Tibial artery (tissue), 4 donors: Measurements from ENCODE around the gene SNCA.

Source experiments
- DNase-seq, 2 donors: peaks; one replicate each; pipeline ENCODE4 v3.0.0-alpha.2; 2019
- H3K27ac ChIP-seq, 2 donors: fragments of 200-600 bp; sonication (generic) in 1 of 2; 1 replicate in 1 of 2; 2 replicates in 1 of 2; pipeline ENCODE4 v1.5.1; 2018 to 2019; ENCODE audit warnings: mild to moderate bottlenecking in 1 of 2
- H3K27me3 ChIP-seq, 2 donors: fragments of 200-600 bp; sonication (generic) in 1 of 2; one replicate each; pipeline versions ENCODE4 v1.5.1 to v1.6.0; 2016 to 2019
- H3K36me3 ChIP-seq, 3 donors: fragments of 200-600 bp; sonication (generic) in 2 of 3; one replicate each; pipeline ENCODE4 v1.5.1; 2016 to 2019; ENCODE audit warnings: mild to moderate bottlenecking in 2 of 3
- H3K4me1 ChIP-seq, 4 donors: fragments of 200-600 bp; sonication (generic) in 2 of 4; 1 replicate in 3 of 4; 2 replicates in 1 of 4; pipeline ENCODE4 v1.5.1; 2016 to 2019
- H3K4me3 ChIP-seq, 2 donors: fragments of 200-600 bp; sonication (generic) in 1 of 2; 1 replicate in 1 of 2; 2 replicates in 1 of 2; pipeline ENCODE4 v1.5.1; 2018 to 2019; ENCODE audit warnings: mild to moderate bottlenecking in 2 of 2
- H3K9me3 ChIP-seq, 3 donors: fragments of 200-600 bp; sonication (generic) in 1 of 3; one replicate each; pipeline ENCODE4 v1.5.1; 2016 to 2019
- intact Hi-C: fragments of 100-400 bp; cut with DNase I; formaldehyde crosslinking; loops from one replicate; pipeline ENCODE4 v1.15.0; 2023; ENCODE audit warnings: low total_unique reads
- TF ChIP-seq, protein P1 (sequence below), 2 experiments: fragments of 200-600 bp in 1 of 2; fragments of 450-650 bp in 1 of 2; IDR thresholded peaks; one replicate each; pipeline ENCODE4 v1.5.1; 2017 to 2019; ENCODE audit warnings: antibody characterized with exemption in 2 of 2, mild to moderate bottlenecking in 1 of 2, moderate library complexity in 1 of 2

Gene SNCA

DNA sequence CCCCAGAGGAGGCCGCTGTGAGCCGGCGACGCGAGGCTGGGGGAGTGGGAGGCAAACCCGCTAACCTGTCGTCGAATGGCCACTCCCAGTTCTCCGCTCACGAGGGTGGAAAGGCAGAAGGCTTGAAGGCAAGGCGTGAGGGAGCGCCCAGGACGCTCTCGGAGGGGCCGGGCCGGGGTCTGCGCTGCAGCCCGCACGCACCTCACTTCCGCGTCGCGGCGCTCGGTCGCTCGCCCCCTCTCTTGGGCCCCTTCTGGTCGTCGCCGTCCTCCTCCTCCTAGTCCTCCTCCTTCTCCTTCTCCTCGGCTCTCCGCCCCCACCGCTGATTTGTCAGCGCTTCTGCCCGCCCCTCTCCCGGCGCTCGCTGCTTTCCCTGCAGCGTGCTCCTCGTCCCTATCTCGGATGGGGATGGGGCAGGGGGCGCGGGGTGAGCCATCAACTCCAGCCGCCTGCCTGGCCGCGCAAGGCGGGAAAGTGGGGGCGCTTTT lies at the start of gene SNCA:
TSS of gene SNCA (minus strand) at position 265 of the 488 bp plus-strand sequence. CDS start 1,494 bp downstream, outside the sequence.
- no peaks in the 10 kb centered on the region for H3K36me3 ChIP-seq
- DNase-seq = peak; percentile 44 to 69
- peaks cover 0 to 43% of the 10 kb centered on the region in 2 donors for H3K27me3 ChIP-seq
- H3K4me1 ChIP-seq = peaks cover 0 to 22% (median 8%) of the 10 kb centered on the region in 4 donors
- no peak within 1 kb of the TSS for H3K27ac ChIP-seq
- intact Hi-C loops = no loop called here
- peak within 1 kb of the TSS; percentile 46 to 62 for H3K4me3 ChIP-seq
- TF ChIP-seq, protein P1, sequence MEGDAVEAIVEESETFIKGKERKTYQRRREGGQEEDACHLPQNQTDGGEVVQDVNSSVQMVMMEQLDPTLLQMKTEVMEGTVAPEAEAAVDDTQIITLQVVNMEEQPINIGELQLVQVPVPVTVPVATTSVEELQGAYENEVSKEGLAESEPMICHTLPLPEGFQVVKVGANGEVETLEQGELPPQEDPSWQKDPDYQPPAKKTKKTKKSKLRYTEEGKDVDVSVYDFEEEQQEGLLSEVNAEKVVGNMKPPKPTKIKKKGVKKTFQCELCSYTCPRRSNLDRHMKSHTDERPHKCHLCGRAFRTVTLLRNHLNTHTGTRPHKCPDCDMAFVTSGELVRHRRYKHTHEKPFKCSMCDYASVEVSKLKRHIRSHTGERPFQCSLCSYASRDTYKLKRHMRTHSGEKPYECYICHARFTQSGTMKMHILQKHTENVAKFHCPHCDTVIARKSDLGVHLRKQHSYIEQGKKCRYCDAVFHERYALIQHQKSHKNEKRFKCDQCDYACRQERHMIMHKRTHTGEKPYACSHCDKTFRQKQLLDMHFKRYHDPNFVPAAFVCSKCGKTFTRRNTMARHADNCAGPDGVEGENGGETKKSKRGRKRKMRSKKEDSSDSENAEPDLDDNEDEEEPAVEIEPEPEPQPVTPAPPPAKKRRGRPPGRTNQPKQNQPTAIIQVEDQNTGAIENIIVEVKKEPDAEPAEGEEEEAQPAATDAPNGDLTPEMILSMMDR (IDR thresholded peaks at IDR 0.05) = no peak
- H3K9me3 ChIP-seq = no peaks in the 10 kb centered on the region

DNA sequence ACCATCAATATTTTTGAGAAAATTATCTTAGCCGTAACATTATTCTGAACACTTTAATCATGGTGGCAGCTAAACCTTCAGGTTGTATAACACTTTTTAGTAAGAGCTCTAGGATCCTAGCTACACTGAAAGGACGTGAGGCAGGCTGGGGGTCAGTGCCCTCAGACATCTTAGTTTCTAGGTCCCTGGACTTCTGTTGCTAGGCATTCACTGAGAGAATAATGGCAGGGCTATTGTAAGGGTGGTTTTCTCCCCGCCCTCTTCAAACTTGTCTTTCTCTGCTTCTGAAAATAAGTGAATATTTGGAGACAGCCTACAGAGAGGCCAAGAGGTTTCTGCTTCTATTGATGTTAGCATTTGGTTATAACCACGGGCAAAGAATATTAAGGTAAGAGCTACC lies 42.3 kb upstream of the SNCA start:
- DNase-seq = no peak
- Histone ChIP-seq H3K4me3 (no peak overlapping the region), H3K4me1 (no peaks in the 10 kb centered on the region), H3K9me3 (no peaks in the 10 kb centered on the region), H3K36me3 (no peaks in the 10 kb centered on the region), H3K27ac (no peak overlapping the region), H3K27me3 (no peaks in the 10 kb centered on the region)
- intact Hi-C loops = no loop called here
- TF ChIP-seq, protein P1 (IDR thresholded peaks at IDR 0.05) = no peak

DNA sequence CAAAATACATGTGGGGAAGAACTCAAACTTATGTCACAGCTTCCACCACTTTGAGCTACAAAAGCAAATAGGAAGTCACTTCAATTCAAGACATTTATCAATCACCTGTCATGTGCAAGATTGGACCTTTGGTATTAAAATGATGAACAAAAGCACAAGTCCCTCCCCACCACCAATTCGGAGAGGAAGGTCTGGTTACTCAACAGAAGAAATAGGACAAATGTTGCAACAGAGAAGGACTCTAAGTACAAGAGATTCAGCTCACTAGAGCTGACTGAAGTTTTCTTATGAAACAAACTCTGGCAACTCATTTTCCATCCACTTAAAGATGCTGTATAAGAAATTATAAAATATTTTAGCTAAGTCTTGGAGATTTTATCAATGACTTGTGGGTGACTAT lies 41.6 kb upstream of the SNCA start:
- no peaks in the 10 kb centered on the region for H3K27me3 ChIP-seq
- no peaks in the 10 kb centered on the region for H3K36me3 ChIP-seq
- no peak for DNase-seq
- TF ChIP-seq, protein P1 (IDR thresholded peaks at IDR 0.05) = no peak
- no peaks in the 10 kb centered on the region for H3K4me1 ChIP-seq
- no peak overlapping the region for H3K4me3 ChIP-seq
- H3K9me3 ChIP-seq = no peaks in the 10 kb centered on the region
- intact Hi-C loops = no loop called here
- no peak overlapping the region for H3K27ac ChIP-seq

DNA sequence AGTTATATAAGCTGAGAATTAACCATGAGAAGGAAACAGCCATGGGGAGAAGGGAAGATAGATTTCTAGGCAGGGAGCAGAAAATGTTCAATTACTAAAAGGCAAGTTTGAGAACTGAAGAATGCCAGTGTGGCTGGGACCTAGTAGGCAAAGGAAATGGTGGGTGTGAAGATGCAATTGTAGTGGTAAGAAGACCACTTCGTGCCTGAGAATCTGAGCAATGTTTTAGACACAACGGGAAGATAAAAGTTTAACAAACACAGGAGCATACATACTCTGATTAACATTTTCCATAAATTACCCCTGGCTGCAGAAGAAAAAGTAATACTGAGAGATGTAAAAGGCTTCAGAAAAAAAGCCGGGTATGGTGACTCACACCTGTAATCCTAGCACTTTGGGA lies 39.6 kb upstream of the SNCA start:
- Histone ChIP-seq H3K4me3 (no peak overlapping the region), H3K9me3 (no peaks in the 10 kb centered on the region), H3K27me3 (no peaks in the 10 kb centered on the region), H3K4me1 (no peaks in the 10 kb centered on the region), H3K36me3 (no peaks in the 10 kb centered on the region), H3K27ac (no peak overlapping the region)
- intact Hi-C loops = no loop called here
- DNase-seq = no peak
- TF ChIP-seq, protein P1 (IDR thresholded peaks at IDR 0.05) = no peak

DNA sequence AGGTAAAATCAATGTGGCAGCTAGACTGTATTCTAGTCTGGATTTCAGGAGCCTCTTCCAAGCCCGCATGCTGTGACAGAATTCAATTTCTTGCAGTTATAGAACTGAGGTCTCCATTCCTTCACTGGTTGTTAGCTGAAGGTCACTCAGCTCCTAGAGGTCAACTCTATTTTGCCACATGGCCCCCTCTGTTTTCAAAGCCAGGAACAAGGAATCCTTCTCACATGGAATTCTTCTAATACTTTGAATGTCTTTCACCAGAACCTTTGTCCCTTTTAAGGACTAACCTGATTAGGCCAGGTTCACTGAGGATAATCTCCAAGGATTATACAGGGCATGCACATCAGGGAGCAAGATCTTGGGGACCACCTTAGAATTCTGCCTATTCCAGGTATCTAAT lies 34.2 kb upstream of the SNCA start:
- no peaks in the 10 kb centered on the region for H3K27me3 ChIP-seq
- TF ChIP-seq, protein P1 (IDR thresholded peaks at IDR 0.05) = no peak
- no peaks in the 10 kb centered on the region for H3K4me1 ChIP-seq
- no peaks in the 10 kb centered on the region for H3K9me3 ChIP-seq
- intact Hi-C loops = no loop called here
- no peak overlapping the region for H3K4me3 ChIP-seq
- H3K27ac ChIP-seq = no peak overlapping the region
- no peaks in the 10 kb centered on the region for H3K36me3 ChIP-seq
- DNase-seq = no peak
